Keratinocyte (primary cell): ENCODE results near the gene MARVELD1. TPM values are rescaled to one million over a fixed set of nuclear protein-coding genes. Genes with fewer than 3 reads are reported as not detected.

ENCODE experiments used
- DNase-seq: peaks from one replicate; pipeline ENCODE4 v3.0.0-alpha.2; 2011; ENCODE audit warnings: low read depth, missing footprints, low spot score
- FAIRE-seq: peaks from 2 replicates; lab custom pipeline; 2011; peaks lifted over from hg19 to GRCh38; lab: Jason Lieb, UNC
- H2AFZ ChIP-seq: 2 replicates; pipeline ENCODE4 v1.6.0; 2012; ENCODE audit warnings: low read length, control low read depth, inconsistent platforms; ENCODE audit not compliant: control insufficient read depth
- H3K27ac ChIP-seq: 2 replicates; pipeline ENCODE4 v1.5.1; 2011; ENCODE audit warnings: low read length; ENCODE audit not compliant: control insufficient read depth, insufficient read depth
- H3K27me3 ChIP-seq: 3 replicates; pipeline ENCODE4 v1.6.0; 2011; ENCODE audit warnings: low read length; ENCODE audit not compliant: control insufficient read depth, insufficient read depth; ENCODE audit errors: extremely low read depth
- H3K36me3 ChIP-seq, 2 experiments: 2 replicates in 1 of 2; 3 replicates in 1 of 2; pipeline ENCODE4 v1.5.1; 2011; ENCODE audit warnings: low read length in 2 of 2, mild to moderate bottlenecking in 1 of 2; ENCODE audit not compliant: control insufficient read depth in 2 of 2, insufficient read depth in 2 of 2; ENCODE audit errors: extremely low read depth in 1 of 2
- H3K4me1 ChIP-seq: 3 replicates; pipeline ENCODE4 v1.5.1; 2011; ENCODE audit warnings: low read length; ENCODE audit not compliant: control insufficient read depth, insufficient read depth; ENCODE audit errors: extremely low read depth
- H3K4me2 ChIP-seq: 3 replicates; pipeline ENCODE4 v1.6.0; 2011; ENCODE audit warnings: low read depth, low read length; ENCODE audit not compliant: control insufficient read depth, insufficient read depth; ENCODE audit errors: extremely low read depth
- H3K4me3 ChIP-seq, 3 experiments: fragments of 200-600 bp in 1 of 3; sonication (generic) in 1 of 3; 2 replicates in 2 of 3; 3 replicates in 1 of 3; pipeline ENCODE4 v1.5.1; 2011 to 2016; ENCODE audit warnings: low read length in 3 of 3, mild to moderate bottlenecking in 3 of 3, control low read depth in 2 of 3, inconsistent platforms in 1 of 3, low read depth in 1 of 3, mixed read lengths in 1 of 3, mixed run types in 1 of 3, moderate library complexity in 1 of 3; ENCODE audit not compliant: control insufficient read depth in 2 of 3, insufficient read depth in 2 of 3; ENCODE audit errors: extremely low read depth in 1 of 3
- H3K79me2 ChIP-seq: 2 replicates; pipeline ENCODE4 v1.6.0; 2012; ENCODE audit warnings: low read length; ENCODE audit not compliant: control insufficient read depth, insufficient read depth
- H3K9ac ChIP-seq: 3 replicates; pipeline ENCODE4 v1.6.0; 2011; ENCODE audit warnings: low read length; ENCODE audit not compliant: control insufficient read depth, insufficient read depth; ENCODE audit errors: extremely low read depth
- H3K9me1 ChIP-seq: 3 replicates; pipeline ENCODE4 v1.6.0; 2011; ENCODE audit warnings: low read length; ENCODE audit not compliant: control insufficient read depth, insufficient read depth; ENCODE audit errors: extremely low read depth
- H3K9me3 ChIP-seq: 2 replicates; pipeline ENCODE4 v1.5.1; 2012; ENCODE audit warnings: low read depth, low read length; ENCODE audit not compliant: control insufficient read depth
- H4K20me1 ChIP-seq: 3 replicates; pipeline ENCODE4 v1.6.0; 2011; ENCODE audit warnings: low read length; ENCODE audit not compliant: control insufficient read depth, insufficient read depth; ENCODE audit errors: extremely low read depth
- EZH2 ChIP-seq: IDR thresholded peaks from one replicate; pipeline ENCODE4 v1.6.1; 2012; ENCODE audit warnings: inconsistent platforms, mild to moderate bottlenecking, low read length, moderate library complexity
- dilution Hi-C: fragments of 300-500 bp; cut with MboI; formaldehyde crosslinking; loops from one replicate; pipeline ENCODE4 v1.7.0; 2020; ENCODE audit warnings: low sequenced_read_pairs; ENCODE audit not compliant: extremely low pct_ligation_motif_present
- polyA plus RNA-seq, 5 experiments: library from polyadenylated mRNA; depleted of rRNA in 3 of 5; stranded (reverse) in 3 of 5; stranded (forward) in 1 of 5; unstranded in 1 of 5; fragments of >200 nt; gene quantifications; 1 replicate in 1 of 5; 2 replicates in 3 of 5; 3 replicates in 1 of 5; pipeline versions ENCODE4 v1.2.1 to v1.2.3, GENCODE V29; 2011 to 2012; ENCODE audit warnings: missing spikeins in 2 of 5, low read depth in 1 of 5, low replicate concordance in 1 of 5
- TF ChIP-seq, protein P1 (sequence below), 3 experiments: IDR thresholded peaks in 1 of 3; conservative IDR thresholded peaks in 1 of 3; optimal IDR thresholded peaks in 1 of 3; 2 replicates in 2 of 3; 3 replicates in 1 of 3; pipeline versions ENCODE3 to v1.5.1; 2011; ENCODE audit warnings: low read length in 3 of 3, mild to moderate bottlenecking in 3 of 3, moderate library complexity in 2 of 3, control low read depth in 1 of 3, inconsistent platforms in 1 of 3; ENCODE audit not compliant: insufficient read depth in 2 of 3; ENCODE audit errors: extremely low read depth in 1 of 3

MARVELD1 gene
- polyA plus RNA-seq, 1 donor (not counting 4 experiments of a cell fraction or from before 2014, with no cell fraction given) = 39.7 TPM

DNA sequence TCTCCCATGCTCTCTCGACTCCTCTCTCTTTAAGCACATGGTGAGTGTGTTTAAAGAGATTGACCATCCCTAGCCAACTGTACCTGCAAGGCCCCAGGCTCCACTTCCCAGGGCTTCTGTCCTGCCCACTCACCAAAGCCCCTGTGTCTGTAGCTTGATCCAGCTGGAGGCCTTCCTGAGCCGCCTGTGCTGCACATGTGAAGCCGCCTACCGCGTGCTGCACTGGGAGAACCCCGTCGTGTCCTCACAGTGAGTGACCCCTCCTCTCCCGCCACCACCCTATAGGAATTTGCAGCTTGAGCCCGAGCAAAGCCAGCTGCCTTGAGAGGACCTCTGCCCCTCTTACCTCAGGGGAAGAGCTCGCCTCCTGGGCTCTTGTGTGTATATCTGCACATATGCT, 34.6 kb downstream of the MARVELD1 start:
- no peaks in the 10 kb centered on the region for H3K9me3 ChIP-seq
- FAIRE-seq (no peak), DNase-seq (no peak)
- no peaks in the 10 kb centered on the region for H4K20me1 ChIP-seq
- TF ChIP-seq, protein P1, sequence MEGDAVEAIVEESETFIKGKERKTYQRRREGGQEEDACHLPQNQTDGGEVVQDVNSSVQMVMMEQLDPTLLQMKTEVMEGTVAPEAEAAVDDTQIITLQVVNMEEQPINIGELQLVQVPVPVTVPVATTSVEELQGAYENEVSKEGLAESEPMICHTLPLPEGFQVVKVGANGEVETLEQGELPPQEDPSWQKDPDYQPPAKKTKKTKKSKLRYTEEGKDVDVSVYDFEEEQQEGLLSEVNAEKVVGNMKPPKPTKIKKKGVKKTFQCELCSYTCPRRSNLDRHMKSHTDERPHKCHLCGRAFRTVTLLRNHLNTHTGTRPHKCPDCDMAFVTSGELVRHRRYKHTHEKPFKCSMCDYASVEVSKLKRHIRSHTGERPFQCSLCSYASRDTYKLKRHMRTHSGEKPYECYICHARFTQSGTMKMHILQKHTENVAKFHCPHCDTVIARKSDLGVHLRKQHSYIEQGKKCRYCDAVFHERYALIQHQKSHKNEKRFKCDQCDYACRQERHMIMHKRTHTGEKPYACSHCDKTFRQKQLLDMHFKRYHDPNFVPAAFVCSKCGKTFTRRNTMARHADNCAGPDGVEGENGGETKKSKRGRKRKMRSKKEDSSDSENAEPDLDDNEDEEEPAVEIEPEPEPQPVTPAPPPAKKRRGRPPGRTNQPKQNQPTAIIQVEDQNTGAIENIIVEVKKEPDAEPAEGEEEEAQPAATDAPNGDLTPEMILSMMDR (optimal IDR thresholded peaks at IDR 0.05 in 1 of 3, IDR thresholded peaks at IDR 0.05 in 1 of 3, conservative IDR thresholded peaks at IDR 0.05 in 1 of 3; ENCODE audit: extremely low read depth in 1 of 3, insufficient read depth in 2 of 3, low read length in 3 of 3) = no peak
- TF ChIP-seq EZH2 = no peak
- no peak overlapping the region for H2AFZ ChIP-seq
- no peaks in the 10 kb centered on the region for H3K4me1 ChIP-seq
- no peak overlapping the region for H3K9ac ChIP-seq
- no peak overlapping the region for H3K4me3 ChIP-seq
- H3K27me3 ChIP-seq = no peaks in the 10 kb centered on the region
- dilution Hi-C loops = no loop called here
- no peaks in the 10 kb centered on the region for H3K9me1 ChIP-seq
- no peak overlapping the region for H3K27ac ChIP-seq
- peaks cover 45 to 46% of the 10 kb centered on the region in 2 experiments for H3K36me3 ChIP-seq
- no peak overlapping the region for H3K4me2 ChIP-seq
- peaks cover 9% of the 10 kb centered on the region for H3K79me2 ChIP-seq

DNA sequence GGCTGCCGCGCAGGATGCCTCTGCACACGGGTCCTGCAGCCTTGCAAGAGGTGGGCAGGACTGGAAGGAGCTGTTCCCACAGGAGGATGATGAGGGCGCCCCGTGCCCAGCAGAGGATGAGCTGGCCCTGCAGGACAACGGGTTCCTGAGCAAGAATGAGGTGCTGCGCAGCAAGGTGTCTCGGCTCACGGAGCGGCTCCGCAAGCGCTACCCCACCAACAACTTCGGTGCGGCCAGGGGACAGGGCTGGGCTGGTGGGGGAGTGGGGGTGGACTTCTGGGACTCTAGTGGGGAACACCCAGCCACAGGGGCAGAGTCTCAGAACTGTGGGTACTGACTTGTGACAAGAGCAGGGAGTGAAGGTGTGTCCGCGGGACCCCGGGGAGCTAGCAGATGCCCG, 39.4 kb downstream of the MARVELD1 start:
- H3K4me1 ChIP-seq = no peaks in the 10 kb centered on the region
- DNase-seq (no peak), FAIRE-seq (no peak)
- no peaks in the 10 kb centered on the region for H3K9me3 ChIP-seq
- no peaks in the 10 kb centered on the region for H4K20me1 ChIP-seq
- peaks cover 53 to 55% of the 10 kb centered on the region in 2 experiments for H3K36me3 ChIP-seq
- H3K27ac ChIP-seq = no peak overlapping the region
- no peaks in the 10 kb centered on the region for H3K9me1 ChIP-seq
- no peak overlapping the region for H3K9ac ChIP-seq
- H3K4me2 ChIP-seq = no peak overlapping the region
- no peaks in the 10 kb centered on the region for H3K79me2 ChIP-seq
- dilution Hi-C loops = loop anchor here (25.0 kb wide), 1 partner anchor 109 kb away; no protein-coding TSS in a partner anchor
- no peaks in the 10 kb centered on the region for H3K27me3 ChIP-seq
- TF ChIP-seq, protein P1 (optimal IDR thresholded peaks at IDR 0.05 in 1 of 3, IDR thresholded peaks at IDR 0.05 in 1 of 3, conservative IDR thresholded peaks at IDR 0.05 in 1 of 3; ENCODE audit: extremely low read depth in 1 of 3, insufficient read depth in 2 of 3, low read length in 3 of 3) = no peak
- no peak overlapping the region for H3K4me3 ChIP-seq
- H2AFZ ChIP-seq = no peak overlapping the region
